Fibroblast of skin of back (primary cell): ENCODE results near the gene LRRN2.

Source experiments
- DNase-seq: peaks from one replicate; pipeline ENCODE4 v3.0.0-alpha.2; 2013

The LRRN2 gene

DNA sequence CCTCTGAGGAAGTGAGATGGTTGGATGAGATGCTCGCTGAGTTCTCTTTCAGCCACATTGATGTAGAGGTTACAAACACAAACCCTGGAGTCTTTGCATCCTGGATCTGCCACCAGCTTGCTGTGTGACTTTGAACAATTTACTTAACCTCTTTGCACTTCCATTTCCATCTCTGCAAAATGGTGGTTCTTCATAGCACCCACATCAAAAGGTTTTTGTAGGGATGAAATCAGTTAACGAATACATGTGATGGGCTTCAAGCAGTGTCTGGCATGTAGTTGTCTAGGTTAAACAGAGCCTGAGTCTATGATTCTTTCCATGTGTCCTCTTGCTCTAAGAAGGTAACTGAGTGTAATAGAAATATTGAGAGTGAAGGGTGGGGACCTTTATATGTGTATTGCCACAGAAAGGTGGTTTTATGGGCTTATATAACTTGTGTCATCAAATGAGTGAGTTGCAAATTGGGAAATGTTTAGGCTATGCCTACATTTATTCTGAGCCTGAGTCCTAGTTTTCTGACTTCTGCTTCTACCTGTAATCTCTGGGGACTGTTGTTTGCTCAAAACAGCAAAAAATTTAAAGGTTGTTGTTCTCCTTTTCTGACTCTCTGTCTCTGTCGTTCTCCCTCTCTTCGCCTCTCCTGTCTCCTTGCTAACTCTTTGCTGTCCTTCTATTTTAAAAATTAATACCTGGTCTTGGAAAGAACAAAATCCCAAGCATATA lies 27.3 kb upstream of the LRRN2 start:
- no peak for DNase-seq

DNA sequence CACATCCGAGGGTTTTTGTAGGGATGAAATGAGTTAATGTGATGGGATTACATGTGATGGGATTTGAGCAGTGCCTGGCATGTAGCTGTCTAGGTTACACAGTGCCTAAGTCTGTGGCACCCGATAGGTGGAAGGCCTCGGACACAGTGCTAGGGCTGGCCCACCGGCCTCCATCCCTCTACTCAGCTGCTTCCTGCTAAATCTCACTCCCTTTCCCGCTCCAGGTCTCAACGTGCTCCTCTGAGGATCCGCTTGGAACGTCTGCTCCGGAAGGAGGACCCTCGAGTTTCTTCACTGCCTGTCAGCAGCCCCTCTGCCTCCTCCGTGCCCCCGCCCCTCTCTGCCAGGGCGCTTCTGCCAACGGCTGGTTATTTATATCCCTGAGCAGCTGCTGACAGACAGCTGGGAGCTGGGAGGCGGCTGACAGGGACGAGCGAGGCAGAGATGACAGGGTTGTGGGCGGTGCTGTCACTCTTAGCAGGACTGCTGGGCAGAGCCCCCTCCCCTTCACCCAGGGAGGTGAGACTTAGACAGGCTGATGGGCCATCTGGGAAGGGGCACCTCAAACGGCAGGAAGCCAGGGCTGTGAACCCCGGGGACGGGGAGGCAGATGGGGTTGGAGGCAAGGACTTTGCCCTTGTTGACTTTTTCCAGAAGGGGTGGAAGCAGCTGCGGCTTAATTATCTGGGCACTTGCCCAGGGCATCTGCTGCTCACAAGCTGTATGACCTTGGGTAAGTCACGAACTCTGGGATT lies 26.6 kb upstream of the LRRN2 start:
- DNase-seq: no peak

GRCh38 chr1:204711103-204711946 lies 25.8 kb upstream of the LRRN2 start:
- DNase-seq: no peak

DNA sequence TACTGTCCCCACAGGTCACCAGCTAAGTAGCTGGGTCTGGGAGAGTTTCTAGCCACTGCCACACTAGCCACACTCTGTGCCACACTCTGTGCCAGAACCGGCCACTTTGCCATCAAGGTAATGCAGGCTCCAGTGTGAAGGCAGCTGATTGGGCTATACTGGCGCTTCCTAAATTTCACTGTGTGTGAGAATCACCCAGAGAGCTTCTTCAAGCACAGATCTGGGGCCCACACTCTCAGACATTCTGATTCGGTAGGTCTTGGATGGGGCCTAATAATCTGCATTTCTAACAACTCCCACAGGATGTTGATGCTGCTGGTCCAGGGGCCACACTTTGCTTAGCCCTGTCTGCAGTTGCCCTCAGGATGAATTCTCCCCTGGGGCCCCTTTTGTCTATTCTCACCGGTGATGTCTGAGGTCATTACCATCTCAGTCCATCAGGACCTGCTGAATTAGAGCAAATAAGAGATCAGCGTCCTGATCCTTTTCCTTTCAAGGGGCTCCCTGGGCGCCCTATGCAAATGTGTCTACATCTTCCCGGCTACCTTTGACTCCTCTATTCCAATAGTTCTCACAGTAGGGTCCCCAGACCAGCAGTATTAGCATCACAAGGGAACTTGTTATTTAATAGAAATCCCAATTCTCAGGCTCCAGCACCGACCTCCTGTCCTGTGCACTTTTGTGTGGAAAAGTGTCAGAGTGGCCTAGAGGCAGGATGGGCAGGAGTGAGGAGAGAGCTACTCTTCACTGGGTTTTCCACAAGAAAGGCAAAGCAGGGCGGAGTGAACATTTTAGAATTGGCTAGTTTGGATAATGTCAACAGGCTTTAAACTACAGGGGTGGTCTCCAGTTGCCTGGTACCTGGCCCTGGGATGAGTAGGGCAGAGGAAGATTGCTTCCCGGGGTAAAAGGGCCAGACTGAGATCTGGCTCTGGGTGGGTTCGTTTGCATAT lies 24.7 kb upstream of the LRRN2 start:
- DNase-seq: no peak

DNA sequence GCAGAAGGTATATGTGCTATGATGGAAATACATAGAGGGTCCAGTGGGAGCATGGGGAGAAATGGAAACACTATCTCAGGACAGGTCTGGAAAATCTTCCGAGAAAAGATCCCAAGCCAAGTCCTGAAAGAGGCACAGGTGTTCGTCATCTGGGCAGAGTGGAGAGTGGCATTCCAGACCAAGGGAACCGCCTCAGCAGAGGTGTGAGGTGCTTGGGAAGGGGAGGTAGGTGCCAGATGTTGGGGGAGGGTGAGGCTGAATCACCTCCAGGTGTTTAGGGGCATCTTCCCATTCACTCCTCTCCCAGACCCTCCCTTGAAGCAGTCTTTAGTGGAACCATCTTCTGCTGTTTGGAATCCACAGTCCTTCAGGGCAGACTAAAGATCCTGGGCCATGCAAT lies 23.5 kb upstream of the LRRN2 start:
- DNase-seq: no peak

GRCh38 chr1:204706838-204707509 lies 21.4 kb upstream of the LRRN2 start:
- DNase-seq: no peak

DNA sequence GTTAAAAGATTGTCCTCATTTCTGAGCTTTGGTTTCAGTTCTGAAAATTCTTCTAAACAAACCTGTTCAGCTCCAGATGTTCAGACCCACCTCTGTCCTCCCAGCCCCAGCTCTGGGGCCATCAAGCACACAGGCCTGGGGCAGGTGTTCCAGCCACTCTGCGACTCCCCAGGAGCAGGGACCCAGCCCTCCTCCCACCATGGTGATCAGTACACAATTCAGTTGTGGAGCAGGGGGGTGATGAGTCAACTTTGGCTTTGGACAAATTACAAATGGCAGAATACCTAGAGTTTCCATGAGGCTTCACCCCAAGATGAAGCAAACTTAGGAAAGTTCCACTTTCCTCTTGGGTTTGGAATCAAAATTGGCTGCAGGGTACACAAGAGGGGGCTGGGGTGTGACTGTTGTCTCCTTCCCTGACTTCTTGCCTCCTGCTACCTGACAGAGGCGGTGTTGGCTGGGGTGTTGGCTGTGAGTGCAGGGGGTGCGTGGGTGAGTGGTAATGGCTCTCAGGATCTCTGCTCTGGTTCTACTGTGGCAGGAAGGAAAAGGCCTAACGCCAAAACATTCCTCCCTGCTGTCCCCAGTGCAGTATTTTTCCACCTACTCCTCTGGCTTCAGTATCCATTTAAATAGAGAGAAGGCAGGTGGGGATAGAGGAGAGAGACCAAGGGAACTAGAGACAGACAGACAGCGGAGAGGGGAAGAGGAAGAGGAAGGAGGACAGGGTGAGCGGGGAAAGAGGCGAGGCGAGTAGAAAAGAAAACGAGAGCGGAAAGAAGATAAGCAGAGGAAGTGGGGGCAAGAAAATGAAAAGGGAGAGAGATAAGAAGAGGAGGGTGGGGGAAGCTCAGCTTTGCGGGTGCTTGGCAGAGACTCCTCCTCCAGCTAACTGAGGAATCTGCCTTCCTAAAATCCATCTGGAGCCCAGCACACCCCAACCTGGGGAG lies 20.6 kb upstream of the LRRN2 start:
- DNase-seq: no peak

- DNase-seq: no peak
Observed at GRCh38 chr1:204705493-204705811, 19.9 kb upstream of the LRRN2 start.

DNA sequence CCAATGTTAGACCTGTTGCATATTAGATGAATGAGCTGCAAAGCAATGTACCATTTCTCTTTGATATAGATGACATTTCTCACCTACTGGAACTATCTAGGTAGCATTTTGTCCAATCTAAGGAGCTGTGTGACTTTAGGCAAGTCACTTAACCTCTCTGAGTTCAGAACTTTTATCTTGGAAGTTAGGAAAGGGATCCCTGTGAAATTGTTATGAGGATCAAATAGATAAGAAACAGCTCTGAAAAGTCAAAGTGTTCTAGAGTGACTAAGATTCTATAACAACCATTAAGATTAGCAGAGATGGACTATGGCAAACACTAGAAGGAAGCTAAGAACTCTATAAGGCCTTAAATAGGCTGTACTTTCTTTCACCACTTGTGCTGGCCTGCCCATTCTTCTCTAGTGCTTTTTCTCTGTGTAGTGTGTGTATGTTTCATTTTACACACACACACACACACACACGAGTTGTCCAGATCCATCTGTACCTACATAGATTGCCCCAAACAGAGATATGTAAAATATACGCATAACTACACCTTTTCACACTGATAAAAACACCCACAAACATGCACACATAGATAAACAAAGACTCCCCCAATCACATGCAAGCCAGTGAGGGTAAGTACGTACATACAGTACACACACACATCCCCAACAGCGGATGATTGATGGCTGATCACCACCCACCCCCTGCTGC lies 19.4 kb upstream of the LRRN2 start:
- no peak for DNase-seq

DNA sequence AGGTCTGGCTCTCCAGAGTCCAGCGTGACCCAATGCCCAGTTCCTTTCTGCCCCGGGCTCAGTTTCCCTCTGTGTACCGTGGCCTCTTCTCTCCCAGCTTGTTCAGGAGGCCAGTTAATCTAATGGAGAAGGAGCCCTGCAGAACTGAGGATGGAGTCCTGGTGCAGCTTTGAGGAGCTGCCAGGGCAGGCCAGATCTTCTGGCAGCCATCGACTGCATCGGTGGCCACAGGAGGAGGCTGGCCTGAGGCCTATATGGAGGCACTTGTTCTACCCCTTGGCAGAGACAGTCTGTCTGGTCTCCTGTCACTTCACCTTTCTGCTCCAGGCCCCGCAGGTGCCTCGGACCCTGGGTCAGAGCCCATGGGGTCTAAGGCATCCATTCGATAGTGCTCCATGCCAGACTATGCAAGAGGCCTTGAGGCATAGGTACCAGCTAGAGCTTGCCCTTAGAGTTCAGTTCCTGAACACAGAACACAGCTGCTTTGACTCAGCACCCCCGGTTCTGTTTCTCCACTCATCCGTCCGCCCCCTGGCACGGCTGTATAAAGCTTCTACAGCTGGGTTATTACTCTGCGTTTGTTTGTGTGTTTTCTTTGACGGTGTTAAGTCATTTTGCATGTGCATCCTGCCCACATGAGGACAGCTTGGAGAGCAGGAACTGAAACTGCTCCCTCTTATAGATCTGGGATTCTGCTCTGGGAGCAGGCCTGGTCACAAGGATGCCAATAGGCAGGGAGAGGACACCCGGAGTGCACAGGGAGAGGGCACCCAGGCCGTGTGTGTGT lies 18.5 kb upstream of the LRRN2 start:
- DNase-seq: no peak

GRCh38 chr1:204703268-204703664 lies 17.7 kb upstream of the LRRN2 start:
- DNase-seq: no peak

- no peak for DNase-seq
Observed at GRCh38 chr1:204702552-204703267, 17.2 kb upstream of the LRRN2 start.

DNA sequence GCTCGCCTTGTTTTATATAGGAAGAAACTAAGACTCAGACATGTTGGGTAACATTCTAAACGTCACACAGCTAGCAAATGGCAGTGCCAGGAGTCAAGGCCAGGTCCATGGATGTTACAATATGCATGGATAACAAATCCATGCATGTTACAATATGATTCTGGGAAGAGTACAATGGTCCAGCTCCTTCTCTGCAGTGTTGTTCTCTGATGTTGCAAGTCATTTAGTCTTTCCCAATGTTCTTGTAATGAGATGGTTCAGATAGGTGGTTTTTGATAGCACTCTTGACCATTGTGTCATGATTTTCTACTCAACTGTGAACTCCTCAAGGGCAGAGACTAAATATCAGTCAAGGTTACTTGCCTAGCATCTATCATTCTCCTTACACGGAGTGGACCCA lies 15.7 kb upstream of the LRRN2 start:
- no peak for DNase-seq

GRCh38 chr1:204697893-204698292 lies 12.4 kb upstream of the LRRN2 start:
- DNase-seq: no peak

- DNase-seq: no peak
Observed at GRCh38 chr1:204696606-204697005, 11.1 kb upstream of the LRRN2 start.

GRCh38 chr1:204695692-204696091 lies 10.2 kb upstream of the LRRN2 start:
- DNase-seq: no peak

GRCh38 chr1:204694145-204694544 lies 8.6 kb upstream of the LRRN2 start:
- DNase-seq: no peak

GRCh38 chr1:204692841-204693356 lies 7.4 kb upstream of the LRRN2 start:
- no peak for DNase-seq
